ENCODE measurements around the gene TNNI3K.

The TNNI3K gene

GRCh38 chr1:74505928-74506710 is 270.9 kb downstream of the TNNI3K start:
- no peak for DNase-seq

DNA sequence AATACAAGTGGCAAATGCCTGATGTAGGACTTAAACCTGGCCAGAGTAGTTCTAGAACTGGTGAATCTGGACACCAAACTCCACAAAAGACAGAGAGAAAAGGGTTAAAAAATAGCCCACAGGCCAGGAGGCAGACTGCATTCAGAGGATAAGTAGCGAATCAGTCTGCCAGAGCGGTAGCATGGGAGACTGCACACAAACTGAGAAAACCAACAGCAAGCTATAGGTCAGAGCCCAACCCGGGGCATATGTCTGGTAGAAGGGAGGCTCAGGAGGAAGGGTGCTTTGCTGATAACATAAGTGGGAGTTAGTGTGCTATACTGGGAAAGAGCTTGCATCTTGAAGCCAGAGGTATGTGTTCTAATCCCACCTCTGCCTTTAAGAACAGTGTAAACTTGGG is 273.3 kb downstream of the TNNI3K start:
- DNase-seq = no peak

- DNase-seq = no peak
Measured at GRCh38 chr1:74512170-74512915, 277.2 kb downstream of the TNNI3K start, which contains the start of gene LRRC53. Gene LRRC53 (minus strand): TSS chr1:74512611. CDS start chr1:74483349, 29,262 bp downstream.

DNA sequence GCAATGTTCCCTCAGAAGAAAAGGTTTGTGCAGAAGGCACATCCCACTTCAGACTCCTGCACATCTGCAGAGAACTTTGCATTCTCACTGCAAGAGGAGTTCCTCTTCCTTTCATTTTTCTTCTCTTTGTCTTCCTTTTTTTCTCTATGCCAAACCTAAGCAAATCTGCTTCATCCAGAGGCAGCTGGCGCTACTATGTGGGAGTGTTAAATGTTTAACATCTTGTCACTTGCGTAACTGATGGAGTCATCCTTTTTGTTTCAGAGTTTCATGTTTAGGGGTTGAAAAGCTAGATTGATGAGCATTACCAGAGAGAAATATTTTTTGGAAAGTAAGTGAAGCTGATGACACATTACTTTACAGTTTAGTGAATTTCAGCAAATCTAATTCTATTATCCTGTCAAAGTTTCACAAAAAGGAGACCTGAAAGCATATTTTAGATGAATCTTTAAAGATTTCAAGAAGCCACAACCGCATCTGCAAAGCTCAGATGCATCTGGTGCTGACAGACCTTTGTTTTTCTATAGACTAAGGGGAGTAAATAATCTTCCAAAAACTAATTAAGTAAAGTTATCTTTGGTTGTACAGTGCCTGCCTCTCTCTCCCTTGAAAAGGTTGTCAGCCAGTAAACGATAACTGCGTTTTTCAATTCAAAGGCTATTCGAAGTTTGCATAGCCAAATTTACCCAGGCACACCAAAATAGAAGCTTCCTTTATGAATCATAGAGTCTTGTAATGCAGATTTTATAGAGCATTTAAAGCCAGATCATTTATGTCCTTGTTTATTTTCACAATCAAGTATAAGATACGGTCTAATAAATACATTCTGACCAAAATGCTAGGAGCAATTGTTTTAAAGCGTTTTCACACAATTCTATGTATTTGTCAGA is 278.5 kb downstream of the TNNI3K start:
- no peak for DNase-seq

DNA sequence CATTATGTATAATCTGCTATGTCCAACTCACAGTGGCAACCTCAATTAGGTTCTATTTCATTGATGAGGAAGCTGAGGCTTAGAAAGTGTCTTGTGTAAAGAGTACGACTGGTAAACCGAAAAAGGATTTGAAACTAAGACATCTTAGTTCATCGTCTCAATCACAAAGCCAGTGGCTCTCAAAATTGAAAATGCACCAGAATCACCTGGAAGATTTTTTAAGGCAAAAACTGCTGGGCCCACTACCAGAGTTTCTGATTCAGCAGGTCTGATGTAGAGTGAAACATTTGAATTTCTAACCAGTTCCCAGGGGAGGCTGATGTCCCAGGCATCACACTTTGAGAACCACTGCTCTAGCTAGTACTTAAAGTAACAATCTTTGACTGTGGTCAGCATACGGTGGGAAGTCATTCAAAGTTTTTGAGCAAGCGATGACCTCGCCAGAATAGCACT is 282.4 kb downstream of the TNNI3K start:
- DNase-seq = no peak

- no peak for DNase-seq
Measured at GRCh38 chr1:74522148-74522547, 287.0 kb downstream of the TNNI3K start.

GRCh38 chr1:74523873-74524480 is 288.8 kb downstream of the TNNI3K start:
- no peak for DNase-seq

DNA sequence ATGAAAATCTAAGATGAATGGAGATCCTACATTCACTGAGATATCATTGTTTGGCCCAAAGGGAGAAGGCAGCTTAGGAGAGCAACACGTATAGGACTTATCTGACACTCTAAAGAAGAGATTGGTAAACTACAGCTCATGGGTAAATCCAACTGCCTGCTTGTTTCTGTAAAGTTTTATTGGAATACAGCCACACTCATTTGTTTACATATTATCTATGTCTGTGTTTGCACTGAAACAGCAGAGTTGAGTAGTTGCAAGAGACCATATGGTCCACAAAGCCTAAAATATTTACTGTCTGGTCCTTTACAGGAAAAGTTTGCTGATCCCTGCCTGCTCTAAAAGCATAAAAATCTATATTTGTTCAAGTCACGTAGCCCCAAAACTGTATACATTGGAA is 291.5 kb downstream of the TNNI3K start:
- DNase-seq = no peak

DNA sequence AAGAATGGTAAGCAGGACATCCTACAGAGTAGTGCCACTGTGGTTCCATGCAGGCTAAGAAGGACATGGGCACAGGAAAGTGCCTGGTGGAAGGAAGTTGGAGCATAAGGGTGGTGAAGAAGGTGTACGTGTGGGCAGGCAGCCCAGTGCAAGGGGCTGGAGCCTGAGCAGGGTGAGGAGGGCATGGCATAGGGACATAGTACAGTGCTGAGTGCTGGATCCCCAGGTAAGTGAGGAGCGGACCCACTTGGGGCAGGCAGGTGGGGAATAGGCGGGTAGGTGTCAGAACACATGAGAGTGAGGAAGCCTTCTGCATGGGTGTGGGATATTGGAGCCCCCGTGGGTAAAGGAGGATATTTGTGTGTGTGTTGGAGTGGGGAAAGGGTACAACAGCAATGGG is 292.9 kb downstream of the TNNI3K start:
- no peak for DNase-seq

DNA sequence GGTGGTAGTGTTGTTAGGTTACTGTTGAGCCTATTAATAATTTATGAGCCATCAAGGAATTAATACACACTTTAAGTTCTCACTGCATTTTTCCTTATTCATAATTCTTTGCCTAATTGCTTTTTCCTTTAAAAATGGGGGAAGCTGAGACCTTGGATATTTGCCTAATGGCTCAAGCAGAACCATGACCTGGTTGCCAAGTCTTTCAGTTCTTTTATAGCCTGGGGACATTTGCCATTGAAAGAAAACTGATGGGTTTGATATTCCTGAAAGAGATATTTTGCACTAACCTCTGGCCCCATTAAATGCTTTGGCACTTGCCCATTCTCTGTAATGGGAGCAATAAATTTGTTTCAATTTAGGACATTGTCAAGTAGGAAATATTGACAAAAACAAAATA is 295.7 kb downstream of the TNNI3K start:
- no peak for DNase-seq

DNA sequence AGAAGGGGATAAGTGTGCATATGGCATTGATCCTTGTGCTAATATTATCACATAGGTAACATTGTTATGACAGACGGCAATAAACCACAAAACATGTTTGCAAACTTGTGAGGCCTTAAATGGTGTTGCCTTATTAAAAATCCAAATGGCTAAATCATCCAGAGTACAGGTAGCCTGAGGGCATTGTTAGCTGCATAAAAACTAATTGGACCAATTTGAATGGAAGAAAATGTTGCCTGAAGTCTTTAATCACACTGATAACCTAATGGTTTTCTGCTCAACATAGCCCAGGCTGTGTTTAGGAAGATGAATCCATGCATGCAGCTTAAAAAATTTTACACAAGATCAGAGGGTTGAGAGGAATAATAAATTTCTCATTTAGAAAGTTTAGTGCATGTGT is 296.6 kb downstream of the TNNI3K start:
- DNase-seq = no peak

- no peak for DNase-seq
Measured at GRCh38 chr1:74534241-74534640, 299.1 kb downstream of the TNNI3K start.

DNA sequence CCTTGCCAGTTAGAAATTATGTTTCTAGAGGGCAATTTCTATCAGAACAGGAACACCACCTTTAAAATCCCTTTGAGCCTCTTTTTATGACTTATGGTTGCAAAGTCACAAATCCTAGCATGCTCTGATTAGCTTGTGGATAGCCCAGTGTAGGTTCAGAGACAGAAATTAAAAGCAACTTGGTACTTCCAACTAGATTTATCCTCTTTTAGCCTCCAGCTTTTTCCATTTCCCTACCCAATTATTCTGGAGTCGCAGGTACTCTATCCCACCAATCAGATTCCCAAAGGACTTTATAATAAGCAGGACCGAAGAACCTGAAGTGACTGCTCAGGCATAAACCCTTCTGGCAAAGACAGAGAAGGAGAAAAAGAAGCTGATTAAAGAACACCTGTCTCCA is 310.6 kb downstream of the TNNI3K start:
- no peak for DNase-seq

DNA sequence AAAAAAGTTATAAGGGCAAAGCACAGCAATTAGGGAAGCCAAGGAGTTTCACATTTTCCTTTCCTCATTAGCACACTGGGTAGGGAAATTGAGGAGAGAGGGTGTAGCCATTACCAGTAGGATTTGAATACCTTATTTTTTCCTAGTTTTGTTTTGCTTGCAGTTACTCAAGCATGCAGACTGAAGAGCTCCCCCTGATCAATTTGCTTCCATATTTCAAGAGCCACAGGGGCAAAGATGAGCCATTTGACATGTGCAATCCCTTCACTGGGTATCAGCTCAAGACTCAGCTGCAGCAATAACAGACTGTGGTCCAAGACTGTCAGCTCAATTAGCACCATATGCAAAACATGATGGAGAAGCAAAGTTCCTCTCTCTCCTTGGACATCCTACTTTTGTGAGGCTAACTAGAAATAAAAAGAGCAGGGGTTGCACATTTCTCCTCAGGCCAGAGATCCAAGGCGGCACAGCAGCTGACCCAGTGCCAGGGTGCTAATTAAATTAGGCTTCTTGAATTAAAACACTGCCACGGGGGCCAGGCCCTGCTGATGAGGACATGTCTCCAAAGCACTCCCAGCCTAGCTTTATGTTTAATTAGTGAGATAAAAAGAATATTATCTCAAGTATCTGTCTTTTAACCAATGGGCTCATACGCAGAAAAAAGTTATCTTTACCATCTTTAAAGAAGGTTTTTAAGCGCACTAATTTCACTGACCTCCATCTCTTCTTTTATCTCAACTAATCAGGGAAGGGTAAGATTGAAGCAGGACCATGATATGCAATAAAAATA is 314.0 kb downstream of the TNNI3K start:
- DNase-seq = no peak

- DNase-seq = no peak
Measured at GRCh38 chr1:74549932-74550331, 314.7 kb downstream of the TNNI3K start.

DNA sequence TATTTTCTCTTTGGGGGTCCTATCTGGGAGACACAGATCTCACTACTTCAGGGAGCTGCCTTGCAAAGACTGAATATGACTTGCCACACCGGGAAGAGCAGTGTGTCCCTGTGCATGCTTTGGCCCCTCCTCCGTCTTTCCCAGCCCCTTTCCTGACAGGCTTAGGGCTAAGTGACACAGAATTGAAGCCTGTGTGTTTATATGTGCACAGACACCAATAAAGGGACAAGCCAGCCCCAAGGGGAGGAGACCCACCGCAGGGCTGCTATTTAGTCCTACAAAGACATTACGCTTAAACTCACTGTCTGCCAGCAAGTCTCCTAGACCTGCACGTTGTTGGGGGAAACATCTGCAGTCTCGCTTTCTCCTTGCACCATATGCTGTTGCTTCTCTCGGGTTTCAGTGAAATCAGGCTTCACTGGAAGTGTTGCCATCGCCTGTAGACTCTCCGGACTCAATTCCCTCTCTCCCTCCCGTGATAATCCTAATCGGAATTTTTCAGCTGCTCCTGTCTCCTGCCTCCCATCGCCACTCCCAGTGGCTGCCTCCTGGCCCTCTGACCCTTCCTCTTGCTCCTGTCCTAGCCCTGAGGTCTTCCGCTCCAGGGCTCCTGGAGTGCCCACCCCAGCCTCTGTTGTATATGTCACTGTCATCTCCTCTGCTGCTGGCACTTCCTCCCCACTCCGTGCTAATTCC is 335.8 kb downstream of the TNNI3K start:
- no peak for DNase-seq

- no peak for DNase-seq
Measured at GRCh38 chr1:74571493-74571800, 336.3 kb downstream of the TNNI3K start.

DNA sequence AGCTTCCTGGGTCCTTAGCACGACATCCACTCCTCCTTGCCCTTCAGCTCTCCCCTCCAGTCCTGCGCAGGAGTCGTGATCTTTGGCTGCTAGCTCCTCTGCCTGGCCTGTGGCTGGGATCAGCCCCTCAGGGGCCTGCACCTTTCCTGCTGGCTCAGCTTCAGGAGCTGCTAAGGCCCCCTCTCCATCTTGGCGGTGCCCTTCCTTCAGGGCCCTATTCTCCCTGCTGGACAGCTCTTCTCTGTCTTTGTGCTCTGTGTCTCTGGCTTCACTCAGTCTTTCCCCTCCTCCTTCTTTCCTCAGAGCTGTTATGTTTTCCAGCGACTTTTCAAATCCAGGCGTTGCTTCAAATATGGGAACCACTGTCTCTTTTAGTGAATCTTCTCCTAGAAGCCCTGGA is 336.7 kb downstream of the TNNI3K start:
- no peak for DNase-seq

DNA sequence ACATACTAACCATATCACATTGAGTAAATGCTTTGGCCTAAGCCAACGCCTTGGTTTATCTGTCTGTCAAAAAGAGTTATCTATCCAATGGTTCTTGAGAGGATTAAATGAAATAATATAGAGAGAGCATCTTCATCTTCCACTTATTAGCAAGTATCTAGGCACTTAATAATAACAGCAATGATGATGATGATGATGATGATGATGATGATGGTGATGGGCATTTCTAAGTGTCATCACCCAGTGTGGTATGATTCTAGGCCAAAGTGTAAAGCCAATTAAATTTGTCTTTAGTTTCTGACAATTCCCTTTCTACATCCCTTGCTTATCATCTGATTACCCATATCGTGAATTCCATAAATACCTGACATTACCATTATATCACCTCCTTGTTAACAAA is 342.9 kb downstream of the TNNI3K start:
- no peak for DNase-seq

- no peak for DNase-seq
Measured at GRCh38 chr1:74579425-74579824, 344.2 kb downstream of the TNNI3K start.

DNA sequence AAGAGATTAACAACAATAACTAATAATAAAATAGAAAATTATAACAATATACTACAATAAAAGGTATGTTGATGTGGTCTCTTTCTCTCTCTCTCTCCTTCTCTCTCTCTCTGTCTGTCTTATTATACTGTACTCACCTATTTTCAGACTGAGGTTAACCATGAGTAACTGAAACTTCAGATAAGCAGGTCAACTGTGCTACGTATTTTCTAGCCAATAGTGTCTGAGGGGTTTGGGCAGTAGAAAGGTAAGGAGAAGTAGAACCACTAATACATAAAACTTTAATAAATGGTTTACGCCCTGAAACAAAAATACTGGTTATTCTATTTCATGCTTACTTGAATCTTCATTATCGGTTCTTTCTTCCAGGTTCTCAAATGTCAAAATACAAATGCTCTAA is 348.2 kb downstream of the TNNI3K start:
- DNase-seq = no peak

Data from CD4-positive, alpha-beta T cell treated with Interleukin-17A for 4 hours (primary cell).